IMR-90 (cell line): ENCODE data around the gene CLDN22.

Experiments used
- POLR2A ChIP-seq: IDR thresholded peaks from 2 replicates; pipeline ENCODE4 v1.6.1; 2012; ENCODE audit warnings: mild to moderate bottlenecking, low read depth, low read length
- RCOR1 ChIP-seq: IDR thresholded peaks from 2 replicates; pipeline ENCODE4 v1.6.1; 2012; ENCODE audit warnings: mild to moderate bottlenecking, low read length, improper control_type of control experiment; ENCODE audit not compliant: insufficient replicate concordance

- TF ChIP-seq RCOR1 = no peak
- no peak for TF ChIP-seq POLR2A
Measured at GRCh38 chr4:183343730-183344129, 23.7 kb upstream of the CLDN22 start.
